GM19238 (cell line): Measurements from ENCODE around the gene TNS4.

ENCODE experiments used
- DNase-seq: peaks from one replicate; pipeline ENCODE4 v3.0.0; 2011; ENCODE audit warnings: low spot score; ENCODE audit not compliant: insufficient read length

TNS4 gene

DNA sequence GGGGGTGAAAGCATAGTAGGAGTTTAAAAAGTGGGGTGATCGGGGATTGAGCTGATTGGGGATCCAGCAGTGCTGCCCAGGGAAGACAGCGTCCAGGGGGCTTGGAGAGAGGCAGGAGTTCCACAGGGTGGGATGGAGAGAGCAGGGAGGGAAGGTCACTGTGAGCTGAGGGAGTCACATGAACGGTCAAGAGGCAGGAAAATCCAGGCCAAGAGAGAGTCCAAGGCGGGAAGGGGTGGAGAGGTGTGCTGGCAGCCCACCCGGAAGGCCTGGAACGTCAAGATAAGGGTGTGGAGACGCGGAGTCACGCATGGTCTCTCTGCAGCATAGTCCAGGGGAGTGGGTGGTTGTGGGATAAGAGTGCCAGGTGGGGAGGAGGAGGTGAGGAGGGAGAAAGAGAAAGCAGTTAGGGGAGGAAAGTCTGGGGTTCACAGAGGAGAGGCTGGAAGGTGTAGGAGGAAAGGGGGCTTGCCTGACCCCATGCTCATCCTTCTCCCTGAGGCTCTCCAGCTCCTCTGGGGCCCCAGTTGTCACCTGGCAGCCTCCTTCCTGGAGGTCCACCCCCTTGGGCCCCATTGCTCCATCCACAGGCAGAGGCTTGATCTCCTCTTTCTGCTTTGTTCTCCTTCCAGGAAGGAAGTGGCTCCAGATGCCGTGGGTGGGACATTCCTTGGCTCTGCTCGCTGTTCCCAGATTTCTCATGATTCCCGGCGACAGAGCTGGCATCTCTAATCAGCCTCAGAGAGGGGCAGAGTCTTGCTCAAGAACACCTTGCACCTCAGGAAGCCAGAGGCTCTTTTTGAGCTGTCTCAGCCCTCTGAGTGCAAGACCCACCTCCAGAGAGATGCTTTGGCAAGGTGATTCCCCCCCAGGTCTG lies 35.1 kb upstream of the TNS4 start:
- no peak for DNase-seq

DNA sequence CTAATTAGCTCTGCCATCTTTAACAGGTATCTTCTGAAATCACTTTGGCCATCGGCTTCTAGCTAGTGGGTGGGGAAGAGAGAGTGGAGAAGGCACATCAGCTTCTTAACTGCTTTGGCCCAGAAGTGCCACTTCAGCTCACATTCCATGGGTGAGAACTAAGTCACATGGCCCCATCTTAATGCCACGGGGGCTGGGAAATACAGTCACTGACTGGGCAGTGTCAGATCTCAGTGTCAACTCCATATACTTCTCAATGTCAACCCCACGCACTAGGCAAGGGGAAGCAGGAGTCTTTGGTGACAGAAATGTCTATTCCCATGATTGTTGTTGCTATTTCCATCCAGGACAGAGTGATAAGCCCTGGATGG lies 34.5 kb upstream of the TNS4 start:
- no peak for DNase-seq

DNA sequence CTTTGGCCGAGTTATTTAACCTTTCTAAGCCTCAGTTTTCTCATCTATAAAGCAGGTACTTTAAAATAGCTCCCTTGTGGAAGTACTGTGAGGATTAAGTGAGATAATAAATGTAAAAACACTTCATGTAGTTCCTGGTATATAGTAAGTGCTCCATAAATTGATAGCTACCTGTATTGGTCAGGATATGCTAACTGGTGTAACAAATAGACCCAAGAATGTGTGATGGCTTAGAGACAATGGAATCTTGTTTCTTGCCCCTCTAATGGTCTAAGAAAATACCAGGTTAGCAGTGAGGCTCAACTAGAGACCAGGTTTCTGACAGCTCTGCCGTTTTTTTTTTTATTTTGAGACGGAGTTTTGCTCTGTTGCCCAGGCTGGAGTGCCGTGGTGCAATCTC lies 34.0 kb upstream of the TNS4 start:
- no peak for DNase-seq

DNA sequence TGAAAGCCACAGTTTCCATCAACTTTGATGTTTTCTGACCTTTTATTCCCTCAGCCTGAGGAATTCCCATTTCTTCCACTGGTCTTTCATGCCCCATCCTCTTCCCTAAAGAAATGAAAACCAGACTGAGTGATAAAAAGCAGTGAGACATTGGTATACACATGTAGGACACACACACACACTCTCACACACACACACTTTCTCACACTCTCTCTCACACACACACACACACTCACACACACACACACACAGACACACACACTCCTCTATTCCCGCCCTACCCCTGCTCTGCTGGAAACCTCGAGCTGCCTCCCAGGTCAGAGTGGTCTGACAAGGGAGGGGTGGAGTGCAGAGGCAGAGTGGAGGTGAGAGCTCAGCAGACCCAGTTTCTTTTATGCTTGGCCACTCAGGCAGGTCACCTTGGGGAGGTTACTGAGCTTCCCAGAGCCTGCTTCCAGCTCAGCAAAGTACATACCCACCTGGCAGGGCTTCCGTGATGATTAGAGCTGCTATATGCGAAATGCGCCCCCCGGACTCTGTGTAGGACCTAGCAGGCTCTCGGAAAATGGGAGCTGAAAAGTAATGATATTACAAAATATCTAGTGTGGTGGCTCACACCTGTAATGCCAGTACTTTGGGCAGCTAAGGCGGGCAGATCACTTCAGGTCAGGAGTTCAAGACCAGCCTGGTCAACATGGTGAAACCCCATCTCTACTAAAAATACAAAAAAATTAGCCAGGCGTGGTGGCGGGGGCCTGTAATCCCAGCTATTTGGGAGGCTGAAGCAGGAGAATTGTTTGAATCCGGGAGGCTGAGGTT lies 33.2 kb upstream of the TNS4 start:
- no peak for DNase-seq

DNA sequence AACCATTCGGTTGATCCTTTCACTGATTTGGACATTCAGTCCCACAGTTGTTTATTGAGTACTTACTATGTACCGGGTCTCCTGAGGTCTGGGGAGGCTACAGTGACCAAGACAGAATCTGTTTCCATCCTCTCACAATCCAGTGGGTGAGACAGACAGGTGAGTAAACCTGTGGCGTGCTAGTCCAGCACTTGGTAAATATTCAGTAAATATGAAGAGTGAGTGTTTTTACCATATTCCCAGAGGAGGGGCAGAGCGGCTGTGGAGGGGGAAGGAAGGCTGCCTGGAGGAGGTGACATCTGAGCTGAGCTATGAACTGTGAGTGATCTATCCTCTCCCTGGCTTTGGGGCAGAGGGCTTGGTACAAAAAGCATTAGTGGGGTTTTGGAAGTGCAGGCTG lies 32.5 kb upstream of the TNS4 start:
- no peak for DNase-seq

DNA sequence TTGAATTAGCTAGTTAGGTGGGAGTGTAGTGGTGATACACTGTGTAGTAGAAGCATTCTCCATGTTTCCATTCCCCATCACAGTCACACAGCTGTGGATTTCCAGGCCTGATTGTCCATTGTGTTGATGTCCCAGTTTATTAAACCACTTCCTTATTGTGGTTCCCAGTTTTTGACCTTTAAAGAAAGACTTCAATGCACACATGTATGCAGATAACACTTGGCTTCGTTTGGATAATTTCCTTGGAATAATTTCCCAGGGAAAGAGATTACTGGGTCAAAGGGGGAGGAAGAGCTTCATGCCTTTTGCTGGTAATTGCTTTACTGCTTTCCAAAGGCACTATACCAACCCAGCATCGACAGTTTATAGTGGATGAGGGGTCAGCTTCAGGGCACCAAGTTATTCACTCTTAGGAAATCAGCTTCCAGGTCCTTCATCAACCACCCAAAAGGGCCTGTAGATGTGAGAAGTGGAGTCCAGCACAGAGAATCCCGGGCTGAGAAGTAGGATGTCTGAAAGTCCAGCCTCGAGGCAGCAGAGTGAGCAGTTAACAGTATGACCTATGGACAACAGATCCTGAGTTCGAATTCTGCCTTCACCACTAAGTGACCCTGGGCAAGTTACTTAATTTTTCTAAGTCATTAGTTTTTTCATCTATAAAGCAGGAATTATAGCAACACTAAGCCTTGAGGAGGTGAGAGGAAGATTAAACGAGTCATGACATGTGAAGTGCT lies 31.3 kb upstream of the TNS4 start:
- no peak for DNase-seq

DNA sequence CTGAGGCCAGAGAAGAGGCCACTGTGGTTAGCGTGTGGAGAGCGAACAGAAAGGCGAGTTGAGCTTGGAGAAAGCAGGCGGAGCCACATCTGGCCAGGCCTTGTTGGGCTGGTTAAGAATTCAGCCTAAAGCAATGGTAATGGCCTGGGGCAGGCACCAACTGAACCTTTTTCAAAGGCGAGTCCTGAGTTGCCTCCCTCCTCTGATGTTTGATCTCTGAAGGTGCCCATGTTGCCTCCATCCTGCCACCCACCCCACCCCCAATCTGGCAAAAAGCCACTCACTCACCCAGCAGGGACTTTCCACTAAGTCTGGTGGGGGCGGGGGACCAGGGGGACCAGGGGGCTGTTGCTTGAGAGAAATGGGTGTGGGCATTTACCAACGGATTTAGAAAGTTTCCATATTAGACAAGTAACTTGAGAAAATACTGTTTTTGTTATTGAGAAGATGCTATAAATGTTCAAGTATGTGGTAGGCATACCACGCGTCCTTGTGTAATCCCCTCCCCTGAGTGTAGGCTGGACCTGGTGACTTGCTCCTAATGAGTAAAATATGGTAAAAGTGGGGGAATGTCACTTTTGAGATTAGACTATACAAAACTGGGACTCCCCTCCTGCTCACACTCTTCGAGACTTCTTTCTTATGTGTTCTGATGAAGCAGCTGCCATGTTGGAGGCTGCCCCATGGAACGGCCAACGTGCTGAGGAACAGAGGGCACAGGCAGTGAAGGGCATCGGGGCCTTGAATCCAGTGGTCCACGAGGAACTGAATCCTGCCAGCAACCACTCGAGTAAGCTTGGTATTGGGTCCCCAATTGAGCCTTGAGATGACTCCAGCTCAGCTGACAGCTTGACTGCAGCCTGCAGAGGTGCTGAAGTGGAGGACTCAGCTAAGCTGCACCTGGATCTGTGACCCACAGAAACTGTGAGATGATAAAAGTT lies 29.9 kb upstream of the TNS4 start:
- no peak for DNase-seq

DNA sequence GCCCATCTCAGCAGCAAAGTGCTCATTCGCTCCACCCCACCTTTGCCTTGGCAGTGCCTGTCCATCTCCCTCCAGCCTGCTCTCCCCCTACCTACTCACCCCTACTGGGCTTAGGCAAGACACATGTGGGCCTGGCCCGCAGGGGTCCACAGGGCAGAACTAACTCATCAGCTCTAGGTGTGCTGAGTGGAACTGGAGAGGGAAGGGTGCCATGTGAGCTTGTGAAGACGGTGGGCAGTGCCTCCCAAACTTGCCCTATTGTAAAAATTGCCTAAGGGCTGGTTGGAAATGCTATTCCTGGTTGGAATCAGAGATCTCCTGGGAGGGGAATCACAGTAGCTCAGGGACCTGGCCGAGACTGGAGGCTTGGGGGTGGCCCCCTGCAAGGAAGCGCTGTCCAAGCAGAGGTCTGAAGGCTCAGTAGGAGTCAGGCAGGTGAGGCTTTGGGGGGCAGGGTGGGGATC lies 29.1 kb upstream of the TNS4 start:
- no peak for DNase-seq

DNA sequence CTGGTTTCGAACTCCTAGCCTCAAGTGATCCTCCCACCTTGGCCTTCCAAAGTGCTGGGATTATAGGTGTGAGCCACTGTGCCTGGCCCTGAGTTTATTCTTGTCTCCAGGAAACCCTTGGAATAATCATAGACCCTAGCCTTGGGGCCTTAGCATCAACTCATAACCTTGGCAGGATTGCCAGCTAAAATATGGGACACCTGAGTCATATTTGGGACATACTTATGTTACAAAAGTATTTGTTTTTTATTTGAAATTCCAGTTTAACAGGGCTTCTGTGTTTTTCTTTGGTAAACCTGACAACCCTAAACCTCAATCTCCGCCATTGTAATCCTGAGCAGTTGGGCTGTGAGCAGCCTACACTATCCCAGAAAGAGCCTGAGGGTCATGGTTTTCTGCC lies 28.6 kb upstream of the TNS4 start:
- no peak for DNase-seq

DNA sequence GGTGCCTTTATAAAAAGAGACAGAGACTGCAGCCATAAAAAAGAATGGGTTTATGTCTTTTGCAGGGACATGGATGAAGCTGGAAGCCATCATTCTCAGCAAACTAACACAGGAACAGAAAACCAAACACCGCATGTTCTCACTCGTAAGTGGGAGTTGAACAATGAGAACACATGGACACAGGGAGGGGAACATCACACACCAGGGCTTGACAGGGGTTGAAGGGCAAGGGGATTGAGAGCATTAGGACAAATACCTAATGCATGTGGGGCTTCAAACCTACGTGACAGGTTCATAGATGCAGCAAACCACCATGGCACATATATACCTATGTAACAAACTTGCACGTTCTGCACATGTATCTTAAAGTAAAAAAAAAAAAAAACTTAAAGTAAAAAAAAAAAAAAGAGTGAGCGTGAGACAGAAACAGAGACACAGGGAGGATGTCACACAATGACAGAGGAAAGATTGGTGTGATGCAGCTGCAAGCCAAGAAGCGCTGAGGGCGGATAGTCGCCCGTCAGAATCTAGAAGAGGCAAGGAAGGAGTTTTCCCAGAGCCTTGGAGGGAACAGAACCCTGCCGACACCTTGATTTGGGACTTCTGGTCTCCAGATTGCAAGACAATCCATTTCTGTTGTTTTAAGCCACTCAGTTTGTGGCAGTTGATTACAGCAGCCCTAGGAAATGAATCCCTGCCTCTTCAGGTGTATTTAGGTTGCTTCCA lies 27.4 kb upstream of the TNS4 start:
- DNase-seq = no peak

DNA sequence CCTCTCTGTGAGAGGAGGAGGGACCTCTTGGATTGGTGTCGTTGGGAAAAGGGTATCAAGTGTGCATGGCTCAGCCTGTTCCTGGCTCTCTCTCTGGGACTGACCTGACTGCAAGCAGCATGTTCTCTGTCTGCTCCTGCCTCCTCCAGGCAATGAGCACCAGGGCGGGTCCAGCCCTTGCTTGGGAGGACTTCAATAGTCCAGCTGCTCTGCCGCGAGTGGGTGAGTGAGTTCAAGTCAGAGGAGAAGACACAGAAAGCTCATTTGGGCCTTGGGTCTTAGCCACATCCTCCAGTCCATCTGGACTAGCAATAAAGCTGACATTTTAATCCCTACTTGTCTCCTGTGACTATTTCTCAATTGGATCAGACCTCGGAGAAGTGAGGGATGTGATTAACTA lies 25.2 kb upstream of the TNS4 start:
- DNase-seq = no peak

DNA sequence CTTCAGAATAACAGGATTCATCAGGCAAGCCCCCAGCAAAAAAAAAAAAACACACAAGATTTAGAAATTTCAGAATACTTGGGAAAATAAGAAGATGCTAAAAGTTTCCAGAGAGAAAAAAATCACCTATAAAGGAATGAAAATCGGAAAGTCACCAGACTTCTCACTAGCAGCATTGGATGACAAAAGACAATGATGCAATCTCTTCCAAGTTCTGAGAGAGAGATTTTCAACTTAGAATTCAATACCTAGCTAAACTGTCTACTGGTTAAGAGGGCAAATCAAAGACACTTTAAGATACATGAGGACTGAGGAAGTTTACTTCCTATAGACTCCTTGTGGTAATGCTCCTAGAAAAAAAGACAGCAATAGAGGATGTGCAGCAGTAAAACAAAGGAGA lies 23.9 kb upstream of the TNS4 start:
- DNase-seq = no peak

DNA sequence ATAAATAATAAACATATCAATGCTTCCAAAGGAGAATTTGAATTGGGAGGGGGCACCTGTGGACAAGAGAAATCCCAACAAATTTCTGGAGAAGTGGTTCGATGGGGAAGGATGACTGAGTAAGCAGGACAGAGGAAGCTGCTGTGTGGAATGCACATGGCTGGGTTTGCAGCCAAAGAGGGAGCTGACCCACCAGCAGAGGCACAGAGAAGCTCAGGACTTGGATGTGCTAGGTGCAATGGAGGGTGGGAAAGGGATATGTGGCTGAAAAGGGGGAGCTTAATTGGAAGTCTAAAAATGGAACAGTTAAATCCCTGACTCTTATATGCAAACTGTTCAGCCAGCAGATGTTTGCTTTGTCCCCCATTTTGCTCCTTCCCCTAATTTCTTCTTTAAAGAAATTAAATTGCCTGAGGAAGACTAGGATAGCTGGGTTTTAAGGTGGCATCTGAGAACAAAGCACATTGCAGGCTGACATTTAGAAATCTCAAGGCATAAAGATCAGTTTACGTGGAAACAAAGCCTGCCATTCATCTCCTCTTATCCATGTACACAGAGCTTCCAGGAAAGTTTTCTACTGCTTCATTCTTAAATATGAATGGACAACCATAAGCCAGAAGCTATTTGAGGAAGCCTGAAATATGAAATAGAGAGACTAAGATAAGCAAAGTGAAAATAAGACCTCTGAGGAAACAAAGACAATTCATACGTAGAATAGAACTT lies 23.0 kb upstream of the TNS4 start:
- DNase-seq = no peak

DNA sequence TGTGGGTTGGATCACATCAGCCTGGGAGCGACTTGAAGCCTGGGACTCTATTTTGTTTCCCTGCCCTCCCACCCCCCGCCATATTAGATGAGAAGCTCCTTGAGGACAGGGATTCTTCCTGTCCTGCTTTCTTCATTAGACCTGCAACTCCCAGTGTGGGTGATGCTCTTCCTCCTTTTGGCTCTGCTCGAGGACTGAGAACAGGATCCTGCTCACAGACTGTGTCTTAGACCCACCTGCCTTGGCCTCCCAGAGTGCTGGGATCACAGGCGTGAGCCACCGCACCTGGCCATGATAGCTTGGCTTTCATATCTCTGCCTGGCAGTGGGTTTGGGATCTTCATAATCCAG lies 21.5 kb upstream of the TNS4 start:
- DNase-seq = no peak

DNA sequence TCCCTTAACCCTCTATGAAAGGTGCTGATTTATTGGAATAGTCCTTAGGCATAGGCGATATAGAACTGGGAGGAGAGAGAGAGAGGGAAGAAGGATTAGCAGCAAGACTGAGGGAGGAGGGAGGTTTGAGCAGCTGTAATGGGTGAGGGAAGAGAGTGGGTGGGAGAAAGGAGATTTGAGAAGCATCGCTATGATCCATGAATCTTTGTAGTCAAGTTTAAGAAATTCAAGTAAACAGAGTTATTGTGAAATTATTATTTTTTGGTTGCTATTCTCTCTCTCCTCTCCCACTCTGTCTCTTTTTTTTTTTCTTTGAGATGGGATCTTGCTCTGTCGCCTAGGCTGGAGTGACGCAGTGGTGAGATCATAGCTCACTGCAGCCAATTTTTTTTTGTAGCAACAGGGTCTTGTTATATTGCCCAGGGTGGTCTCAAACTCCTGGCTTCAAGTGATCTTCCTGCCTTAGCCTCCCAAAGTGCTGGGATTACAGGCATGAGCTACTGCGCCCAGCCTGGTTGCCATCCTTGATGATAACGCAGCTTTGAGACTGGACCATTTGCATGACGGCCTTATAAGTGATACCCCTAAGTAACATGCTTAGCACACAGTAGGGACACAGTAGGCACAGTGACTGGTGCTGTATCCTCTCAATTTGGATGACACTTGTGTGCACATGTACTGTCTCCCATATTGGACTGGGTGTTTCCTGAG lies 21.0 kb upstream of the TNS4 start:
- no peak for DNase-seq

DNA sequence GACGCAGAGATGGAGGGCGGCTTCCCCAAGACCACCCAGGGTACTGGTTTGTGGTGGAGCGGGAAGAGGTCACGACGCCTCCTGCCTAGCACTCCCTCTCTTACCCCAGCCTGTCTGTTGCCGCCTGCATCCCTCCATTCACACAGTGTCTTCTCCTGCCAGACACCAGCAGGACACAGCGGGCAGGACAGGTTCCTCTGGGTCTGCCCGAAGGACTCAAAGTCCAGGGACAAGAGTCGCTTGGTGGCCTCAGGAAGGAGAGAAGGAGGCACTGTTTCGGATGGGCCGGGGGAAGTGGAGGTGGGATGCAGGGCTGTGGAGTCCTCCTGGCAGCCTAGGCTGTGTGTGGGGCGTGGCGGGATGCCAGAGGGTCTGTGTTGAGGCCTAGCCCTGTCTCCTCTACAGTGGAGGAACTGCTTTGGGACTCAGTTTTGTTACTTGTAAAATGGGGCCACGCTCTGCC lies 19.6 kb upstream of the TNS4 start:
- no peak for DNase-seq

DNA sequence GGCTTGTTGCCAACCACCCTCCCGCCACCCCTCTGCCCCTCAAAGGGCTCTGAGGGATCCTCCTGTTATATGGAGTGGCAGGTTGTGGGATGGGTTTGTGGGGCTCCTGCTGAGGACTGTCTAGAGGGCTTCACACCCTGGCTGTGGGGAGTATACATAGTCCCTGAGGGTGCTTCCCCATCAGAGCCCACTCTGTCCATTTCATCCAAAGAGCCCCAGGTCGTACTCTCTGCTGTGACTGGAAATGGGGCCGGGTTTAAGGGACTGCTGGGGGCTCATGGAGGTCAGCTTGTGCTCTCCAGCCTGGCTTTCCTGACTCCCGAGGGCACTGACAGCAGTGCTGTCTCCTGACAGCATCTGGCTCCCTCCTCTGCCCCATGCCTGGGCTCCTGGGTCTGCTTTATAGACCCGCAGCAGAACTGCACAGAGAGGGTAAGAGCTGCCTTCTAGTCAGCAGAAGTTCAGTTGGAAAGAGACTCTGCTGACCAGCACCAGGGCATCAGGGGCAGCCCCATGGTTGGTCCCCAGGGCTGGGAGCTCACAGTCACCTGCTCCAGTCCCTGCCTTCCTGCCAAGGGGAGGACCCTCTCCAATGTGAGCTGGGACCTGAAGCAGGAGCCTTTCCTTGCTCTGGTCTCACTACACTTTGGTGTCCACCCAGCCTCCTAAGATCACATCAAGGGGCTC lies 17.8 kb upstream of the TNS4 start:
- DNase-seq = no peak

DNA sequence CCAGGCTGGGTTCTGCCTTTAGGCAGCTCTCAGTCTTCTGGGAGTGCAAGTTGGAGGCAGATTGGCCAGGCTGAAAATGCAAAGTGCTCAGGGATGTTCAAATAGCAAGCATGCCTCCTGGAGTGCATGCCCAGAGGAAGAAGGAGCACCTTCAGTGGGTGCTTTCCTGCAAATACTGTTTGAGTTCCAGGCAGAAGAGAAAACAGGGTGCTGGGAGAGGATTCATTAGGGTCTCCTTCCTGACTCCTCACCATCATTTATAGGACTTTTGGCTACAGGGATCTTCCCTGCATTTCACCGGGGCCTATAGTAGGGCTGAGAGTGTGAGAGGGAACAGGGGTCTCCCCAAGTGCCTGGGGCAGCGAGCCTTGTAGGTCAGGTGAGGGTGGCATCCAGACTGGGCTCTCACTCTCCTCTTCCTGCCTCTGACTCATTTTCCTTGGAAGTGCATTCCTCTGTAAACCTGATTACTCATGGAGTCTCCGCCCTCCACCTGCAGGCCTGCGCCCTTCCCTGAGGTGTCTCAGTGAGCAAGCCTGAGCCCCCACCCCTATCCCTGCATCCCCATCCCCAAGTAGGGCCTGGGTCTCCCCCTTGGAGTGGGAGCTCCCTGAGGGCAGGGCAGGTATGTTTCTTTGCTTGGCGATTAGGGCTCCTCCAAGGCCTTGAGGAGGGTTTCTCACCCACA lies 17.1 kb upstream of the TNS4 start:
- no peak for DNase-seq
